Stimulated activated naive CD8-positive, alpha-beta T cell treated with anti-CD3 and anti-CD28 coated beads, Interleukin-15, Interleukin-2, amounts not matched to agents 100 U/mL and 50 U/mL, for 24 hours (primary cell): ENCODE measurements around the gene DNAAF5.

Experiments
- ATAC-seq: fragments of 150-1000 bp; cut with Tn5 transposase; one replicate; pipeline ENCODE4 v1.10.0; 2021
- DNase-seq: peaks from one replicate; pipeline ENCODE4 v3.0.0; 2021

Gene DNAAF5

DNA sequence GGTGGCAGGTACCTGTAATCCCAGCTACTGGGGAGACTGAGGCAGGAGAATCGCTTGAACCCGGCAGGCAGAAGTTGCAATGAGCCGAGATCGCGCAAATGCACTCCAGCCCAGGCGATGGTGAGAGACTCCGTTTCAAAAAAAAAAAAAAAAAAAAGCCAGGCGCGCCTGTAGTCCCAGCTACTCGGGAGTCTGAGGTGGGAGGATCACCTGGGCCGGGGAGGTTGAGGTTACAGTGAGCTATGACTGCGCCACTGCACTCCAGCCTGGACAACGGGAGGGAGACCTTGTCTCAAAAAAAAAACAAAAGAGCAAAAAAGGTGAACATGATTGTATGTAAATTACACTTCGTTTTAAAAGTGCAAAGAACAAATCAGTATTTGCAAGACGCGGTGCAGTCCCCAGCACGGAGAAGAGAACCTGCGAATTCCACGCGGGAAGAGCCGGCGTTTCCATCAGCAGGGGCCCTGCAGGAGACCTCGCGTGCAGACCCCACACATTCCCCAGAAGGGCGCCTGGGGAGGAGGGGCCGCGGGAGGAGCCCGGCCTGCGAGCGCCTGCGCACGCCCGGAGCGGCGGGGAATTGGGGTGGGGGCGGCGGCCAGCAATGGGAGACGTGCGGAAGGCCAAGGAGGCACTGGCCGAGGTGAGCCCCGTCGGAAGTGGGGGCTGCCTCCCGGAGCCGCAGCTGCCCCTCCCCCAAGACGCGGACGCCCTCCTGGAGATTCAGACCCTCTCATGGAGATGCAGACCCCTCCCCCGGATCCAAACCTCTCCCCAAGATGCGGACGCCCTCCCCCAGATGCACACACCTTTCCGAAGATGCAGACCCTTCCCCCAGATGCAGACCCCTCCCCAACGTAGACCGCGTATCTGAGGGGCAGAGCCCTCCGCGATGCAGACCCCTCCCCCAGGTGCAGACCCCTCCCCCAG lies 89.1 kb downstream of the DNAAF5 start:
- ATAC-seq (no peak), DNase-seq (peak; percentile 30)

DNA sequence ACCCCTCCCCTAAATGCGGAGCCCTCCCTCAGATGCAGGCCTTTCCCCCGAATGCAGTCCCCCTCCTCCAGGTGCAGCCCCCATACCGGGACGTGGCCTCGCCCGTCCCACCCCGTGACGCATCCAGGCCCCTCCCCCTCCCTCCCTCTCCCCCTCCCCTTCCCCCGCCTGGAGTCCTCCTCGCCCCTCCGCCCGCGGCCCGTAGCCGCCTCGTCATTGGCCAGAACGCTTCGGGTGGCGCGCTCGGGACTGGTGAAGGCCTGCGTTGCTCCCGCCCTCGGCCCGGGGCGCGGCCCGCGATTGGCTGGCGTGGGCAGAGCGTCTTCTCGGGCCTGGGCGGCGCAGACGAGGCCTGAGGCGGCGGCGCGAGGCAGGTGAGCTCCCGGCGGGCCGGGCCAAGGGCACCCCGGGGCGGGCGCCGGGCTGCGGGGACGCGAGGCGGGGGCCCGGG lies 89.8 kb downstream of the DNAAF5 start:
- peak; percentile 97 for DNase-seq
- peak; percentile 98 for ATAC-seq

DNA sequence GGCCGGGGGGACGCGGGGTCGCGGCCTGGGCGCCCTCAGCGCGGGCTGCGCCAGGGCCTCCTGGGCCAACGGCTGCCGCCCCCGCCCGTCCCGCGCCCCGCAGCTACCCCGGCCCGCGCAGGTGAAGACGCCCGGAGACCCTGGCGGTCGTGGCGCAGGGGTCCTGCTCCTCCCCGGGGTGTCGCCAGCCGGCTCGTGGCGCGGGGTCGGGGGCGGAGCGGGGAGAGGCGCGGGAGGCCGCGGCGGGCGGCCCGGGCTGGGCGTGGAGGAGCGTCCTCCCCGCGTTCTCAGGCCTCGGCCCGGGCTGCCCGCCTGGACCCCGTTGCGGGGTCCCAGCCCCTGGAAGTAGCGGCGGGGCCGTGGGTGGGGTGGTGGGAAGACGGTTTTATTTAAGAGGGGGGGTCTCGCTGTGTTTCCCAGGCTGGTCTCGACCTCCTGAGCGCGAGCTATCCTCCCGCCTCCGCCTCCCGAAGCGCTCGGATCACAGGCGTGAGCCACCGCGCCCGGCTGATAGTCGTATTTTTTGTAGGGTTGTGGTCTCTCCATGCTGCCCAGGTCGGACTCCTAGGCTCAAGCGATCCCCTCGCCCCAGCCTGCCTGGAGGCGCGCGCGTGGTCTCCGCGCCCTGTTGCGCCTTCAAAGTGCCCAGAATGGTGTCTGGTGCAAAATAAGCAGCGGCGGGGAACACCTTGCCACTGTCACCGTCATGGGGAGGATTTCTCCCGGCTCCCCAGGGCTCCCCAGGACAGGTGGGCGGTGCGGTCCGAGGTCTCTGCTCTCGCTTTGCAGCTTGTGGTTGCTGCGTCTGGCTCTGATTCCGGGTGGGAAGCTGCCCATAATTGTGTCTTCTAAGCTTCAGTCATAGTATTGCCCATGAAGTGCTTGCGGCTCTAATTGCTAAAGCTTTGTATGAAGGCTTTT lies 90.5 kb downstream of the DNAAF5 start:
- DNase-seq: peak; percentile 70
- ATAC-seq: peak; percentile 6

DNA sequence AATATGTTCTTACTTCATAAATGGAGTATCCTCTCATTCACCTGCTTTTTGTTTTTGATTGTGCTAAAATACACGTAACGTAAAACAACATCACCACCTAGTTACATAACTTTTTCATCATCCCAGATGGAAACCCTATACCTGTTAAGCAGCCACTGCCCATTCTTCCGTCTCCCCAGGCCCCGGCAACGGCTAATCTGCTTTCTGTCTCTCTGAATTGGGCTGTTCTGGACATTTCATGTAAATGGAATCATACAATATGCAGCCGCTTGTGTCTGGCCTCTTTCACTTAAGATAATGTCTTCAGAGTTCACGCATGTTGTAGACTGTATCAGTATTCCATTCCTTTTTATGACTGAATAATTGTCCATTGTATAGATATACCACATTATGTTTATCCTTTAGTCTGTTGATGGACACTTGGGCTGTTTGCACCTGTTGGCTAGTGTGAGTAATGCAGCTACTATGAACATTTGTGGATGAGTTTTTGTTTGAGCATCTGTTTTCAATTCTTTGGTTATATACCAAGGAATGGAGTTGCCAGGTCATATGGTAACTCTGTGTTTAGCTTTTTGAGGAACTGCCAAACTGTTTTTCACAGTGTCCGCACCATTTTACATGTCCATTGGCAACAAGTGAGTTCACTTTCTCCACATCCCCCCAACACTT lies 91.7 kb downstream of the DNAAF5 start:
- ATAC-seq (no peak), DNase-seq (no peak)

DNA sequence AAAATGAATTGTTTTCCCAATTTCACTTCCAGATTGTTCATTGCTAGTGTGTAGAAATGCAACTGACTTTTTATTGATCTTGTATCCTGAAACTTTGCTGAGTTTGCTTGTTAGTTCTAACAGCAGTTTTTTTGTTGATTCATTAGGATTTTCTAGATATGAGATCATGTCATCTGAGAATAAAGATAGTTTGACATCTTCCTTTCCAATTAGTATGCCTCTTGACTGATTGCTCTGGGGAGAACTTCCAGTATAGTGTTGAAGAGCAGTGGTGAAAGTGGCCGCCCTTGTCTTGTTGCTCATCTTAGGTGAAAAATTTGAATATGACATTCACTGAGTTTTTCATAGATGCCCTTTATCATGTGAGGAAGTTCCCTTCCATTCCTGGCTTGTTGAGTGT lies 93.8 kb downstream of the DNAAF5 start:
- DNase-seq (no peak), ATAC-seq (peak; percentile 14)

DNA sequence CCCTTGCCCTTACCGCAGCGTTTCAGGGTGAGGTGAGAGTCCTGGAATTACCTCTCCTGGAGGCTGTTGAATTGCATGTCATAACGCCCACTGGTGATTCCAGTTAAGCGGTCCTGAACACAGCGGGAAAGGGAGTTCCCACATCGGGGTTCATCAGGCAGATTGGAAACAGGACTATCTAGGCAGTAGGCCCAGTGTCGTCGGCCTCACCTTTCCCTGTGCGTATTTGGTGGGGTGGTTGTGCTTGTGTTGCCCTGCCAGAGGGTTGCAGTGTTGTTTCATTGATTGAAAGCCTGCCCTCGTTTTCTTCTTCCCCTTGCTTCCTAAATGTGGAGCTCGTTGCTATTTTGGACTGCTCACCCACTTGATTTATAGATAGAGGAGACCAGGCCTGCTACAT lies 95.2 kb downstream of the DNAAF5 start:
- ATAC-seq (no peak), DNase-seq (no peak)

DNA sequence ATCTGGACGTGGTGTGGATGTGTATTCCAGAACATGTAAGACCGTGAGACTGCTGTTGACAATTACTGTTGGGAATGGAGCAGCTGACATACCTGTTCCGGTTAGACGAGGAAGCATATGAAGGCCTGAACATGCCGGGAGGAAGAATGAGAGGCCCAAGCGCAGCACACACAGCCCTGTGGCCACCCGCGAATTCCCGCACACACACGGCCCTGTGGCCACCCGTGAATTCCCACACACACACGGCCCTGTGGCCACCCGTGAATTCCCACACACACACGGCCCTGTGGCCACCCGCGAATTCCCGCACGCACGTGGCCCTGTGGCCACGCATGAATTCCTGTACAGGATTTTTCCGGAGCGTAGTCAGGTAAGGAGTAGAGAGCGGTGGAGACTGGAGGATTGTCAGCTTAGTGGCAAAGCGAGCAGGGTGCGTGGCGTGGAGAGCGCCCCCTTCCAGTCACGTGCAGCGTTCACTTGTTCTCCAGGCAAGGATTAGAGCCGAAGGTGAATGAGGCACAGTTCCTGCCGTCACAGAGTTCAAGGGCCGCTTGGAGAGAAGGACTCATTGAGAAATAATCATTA lies 96.3 kb downstream of the DNAAF5 start:
- ATAC-seq: no peak
- DNase-seq: no peak

DNA sequence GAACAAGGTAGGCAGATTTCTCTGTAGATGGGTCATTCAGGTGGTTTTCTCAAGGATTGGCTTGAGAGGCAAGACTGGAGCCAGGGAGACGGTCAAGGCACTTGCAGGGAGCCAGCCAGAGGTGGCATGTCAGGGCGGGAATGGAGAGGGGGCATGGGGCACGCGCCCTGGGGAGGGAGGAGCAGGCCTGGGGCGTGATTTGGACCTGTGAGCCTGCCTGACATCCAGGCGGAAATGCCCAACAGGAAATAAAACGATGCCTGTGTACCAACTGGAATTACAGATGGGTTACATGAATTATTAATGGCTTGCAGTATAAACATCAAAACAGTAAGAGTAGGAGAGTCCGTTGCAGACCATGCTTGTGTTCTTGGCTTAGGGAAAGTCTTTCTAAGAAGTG lies 97.2 kb downstream of the DNAAF5 start:
- no peak for ATAC-seq
- no peak for DNase-seq

DNA sequence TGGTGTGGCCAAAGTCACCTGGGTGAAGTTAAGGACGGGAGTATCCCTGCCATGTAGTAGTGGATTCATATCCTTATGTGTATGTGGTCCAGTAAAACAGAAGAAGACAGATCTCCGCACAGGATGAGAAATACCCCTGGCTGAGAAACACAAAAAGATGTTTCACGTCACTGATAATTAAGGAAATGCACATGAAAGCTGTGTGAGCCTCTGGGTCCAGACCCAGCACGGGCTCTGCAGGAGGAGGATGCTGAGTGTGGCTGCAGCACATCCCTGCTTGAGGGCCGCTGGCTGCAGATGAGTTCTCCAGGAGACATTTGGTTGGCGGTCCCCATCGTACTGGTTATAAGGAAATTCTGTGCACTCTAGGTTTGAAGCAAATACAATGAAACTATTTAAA lies 97.6 kb downstream of the DNAAF5 start:
- ATAC-seq (no peak), DNase-seq (no peak)

DNA sequence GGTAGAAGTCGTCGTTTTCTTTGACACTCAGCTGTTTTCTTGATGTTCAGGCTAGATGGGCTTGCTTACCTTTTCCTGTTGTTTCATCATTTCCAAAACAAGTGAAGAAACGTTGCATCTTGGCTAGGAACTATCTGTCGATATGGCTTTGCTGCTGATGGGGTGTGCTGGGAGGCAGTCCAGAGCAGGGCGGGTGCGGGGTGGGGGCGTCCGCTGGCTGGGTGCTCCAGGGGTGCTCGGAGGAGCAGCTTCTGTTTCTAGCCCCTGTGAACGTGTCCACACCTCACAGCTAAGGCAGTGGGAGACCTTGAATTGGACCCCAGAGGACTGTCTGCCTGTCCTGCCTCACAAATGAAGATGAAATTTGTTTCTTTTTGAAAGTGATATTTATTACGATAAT lies 98.2 kb downstream of the DNAAF5 start:
- no peak for DNase-seq
- no peak for ATAC-seq

DNA sequence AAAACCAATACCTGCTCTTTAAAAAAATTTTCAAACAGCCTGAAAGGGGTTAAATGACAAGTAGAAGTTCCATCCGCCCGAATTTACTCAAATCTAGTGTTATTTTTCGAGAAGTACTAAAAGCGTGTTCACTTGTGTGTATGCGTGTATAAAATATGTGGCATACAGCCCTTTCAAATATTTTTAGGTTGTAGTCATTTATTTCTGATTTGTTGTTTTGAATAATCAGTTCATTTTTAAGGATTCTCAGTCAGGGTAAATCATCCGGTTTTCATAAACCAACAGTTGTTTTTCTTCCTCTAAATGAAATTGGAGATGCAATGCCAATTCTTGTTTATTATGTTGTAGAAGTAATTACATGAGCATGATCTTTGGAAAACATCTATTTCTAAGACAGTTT lies 98.9 kb downstream of the DNAAF5 start:
- ATAC-seq (no peak), DNase-seq (no peak)

DNA sequence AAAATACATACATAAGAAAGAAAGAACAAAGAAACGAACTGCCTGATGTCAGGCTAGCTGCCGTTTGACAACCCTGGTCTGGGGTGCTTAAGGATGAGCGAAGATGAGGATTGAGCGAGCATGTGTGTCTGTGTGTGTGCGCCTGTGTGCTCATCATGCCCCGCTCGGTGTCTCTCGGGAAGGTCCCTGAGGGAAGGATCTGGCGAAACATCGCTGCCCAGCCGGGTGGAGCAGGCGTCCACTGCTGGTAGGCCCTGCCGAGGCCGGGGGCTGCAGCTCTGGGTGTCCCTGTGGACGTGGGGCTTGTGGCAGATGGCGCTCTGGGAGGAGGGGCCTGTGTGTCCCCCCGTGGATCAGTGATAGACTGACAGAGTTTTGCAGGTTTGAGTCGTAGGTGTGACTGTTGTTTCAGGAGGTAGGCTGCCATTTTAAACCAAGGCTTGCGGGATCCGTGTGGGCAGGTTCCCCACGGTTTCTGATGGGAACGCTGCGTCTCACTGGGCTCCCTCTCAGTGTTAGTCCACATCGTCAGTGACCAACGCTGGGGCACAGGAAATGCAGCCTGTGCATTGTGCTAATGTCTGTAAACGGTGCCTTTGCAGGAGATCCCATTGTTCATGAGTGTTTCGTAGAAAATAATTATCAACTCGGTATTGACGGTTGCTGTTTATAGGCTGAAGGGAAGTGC lies 99.9 kb downstream of the DNAAF5 start:
- DNase-seq: no peak
- no peak for ATAC-seq

DNA sequence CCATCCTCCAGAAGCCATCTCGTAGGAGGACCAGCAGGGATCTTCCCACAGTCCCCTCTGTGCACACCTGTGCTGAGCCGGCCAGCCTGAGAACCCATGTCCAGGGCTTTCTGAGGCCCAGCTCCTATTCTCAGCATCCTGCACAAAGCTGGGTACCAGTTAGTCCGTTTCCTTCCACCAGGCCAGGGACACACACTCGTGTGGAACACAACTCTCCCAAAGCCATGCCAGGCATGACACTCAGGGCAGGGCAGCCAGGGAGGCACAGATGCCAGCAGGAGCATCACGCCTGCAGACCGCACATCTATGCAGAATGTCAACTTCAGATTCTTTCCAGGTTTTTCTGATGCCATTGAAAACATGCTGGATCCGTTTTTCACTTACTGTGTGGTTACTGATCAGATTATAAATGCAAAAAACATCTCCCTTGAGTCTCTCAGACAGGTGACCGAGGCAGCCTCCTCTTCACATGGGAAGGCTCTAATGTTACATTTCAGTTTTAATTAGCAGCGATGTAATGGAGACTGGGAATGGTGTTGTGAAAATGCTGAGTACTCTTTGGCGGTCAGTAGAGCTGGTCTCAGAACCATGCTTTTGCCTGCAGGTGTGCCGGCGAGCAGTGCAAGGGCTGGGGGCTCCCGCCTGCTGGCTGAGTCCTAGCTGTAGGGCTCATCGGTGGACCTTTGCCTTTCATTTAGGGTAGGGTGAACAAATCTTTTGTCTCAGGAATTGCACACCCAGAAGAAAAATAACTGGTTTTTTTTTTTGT lies 102.5 kb downstream of the DNAAF5 start:
- DNase-seq (no peak), ATAC-seq (no peak)

DNA sequence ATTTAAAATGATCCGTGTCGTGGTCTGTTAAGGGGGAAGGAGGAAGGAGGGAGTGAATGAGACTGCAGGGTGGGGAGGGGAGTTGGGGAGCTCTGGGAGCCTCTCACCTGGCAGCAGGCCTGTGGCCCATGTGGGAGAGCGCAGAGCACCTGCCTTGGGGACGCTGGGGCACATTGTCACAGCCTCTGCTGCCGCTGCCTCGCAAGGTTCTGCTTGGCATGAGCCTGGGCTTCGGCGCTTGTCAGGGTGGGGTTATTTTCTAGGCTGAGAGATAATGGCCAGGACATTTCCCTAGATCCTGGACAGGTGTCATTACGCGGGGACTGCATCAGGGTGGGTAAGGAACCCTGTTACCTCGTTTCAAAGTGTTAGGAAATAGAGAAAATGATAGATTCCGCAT lies 103.6 kb downstream of the DNAAF5 start:
- no peak for DNase-seq
- no peak for ATAC-seq

DNA sequence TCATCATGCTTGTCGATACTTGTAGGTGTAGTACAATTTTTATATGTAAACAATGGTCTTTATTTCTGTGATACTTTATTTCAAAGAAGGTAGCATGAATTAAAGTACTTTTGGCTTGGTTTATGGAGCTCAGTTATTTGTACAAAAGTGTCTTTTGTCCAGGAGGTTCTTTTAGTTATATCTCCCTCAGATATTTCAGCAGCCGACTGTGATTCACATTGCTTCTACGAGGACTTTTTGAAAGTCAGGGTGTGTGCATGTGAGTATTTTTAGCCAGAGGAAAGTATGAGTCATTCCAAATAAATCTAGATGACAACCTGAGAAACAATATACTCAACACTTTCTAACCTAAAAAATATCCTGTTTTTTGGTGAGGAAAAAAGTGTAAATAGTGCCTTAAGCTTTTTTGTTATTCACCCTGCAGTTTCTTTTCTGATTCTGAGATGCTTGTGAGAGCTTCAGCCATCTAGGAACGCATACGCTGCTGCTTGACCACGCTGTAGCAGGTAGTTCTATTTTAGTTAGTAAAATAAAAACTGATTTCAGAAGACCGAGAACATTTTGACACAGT lies 105.2 kb downstream of the DNAAF5 start:
- ATAC-seq: peak; percentile 69
- no peak for DNase-seq

DNA sequence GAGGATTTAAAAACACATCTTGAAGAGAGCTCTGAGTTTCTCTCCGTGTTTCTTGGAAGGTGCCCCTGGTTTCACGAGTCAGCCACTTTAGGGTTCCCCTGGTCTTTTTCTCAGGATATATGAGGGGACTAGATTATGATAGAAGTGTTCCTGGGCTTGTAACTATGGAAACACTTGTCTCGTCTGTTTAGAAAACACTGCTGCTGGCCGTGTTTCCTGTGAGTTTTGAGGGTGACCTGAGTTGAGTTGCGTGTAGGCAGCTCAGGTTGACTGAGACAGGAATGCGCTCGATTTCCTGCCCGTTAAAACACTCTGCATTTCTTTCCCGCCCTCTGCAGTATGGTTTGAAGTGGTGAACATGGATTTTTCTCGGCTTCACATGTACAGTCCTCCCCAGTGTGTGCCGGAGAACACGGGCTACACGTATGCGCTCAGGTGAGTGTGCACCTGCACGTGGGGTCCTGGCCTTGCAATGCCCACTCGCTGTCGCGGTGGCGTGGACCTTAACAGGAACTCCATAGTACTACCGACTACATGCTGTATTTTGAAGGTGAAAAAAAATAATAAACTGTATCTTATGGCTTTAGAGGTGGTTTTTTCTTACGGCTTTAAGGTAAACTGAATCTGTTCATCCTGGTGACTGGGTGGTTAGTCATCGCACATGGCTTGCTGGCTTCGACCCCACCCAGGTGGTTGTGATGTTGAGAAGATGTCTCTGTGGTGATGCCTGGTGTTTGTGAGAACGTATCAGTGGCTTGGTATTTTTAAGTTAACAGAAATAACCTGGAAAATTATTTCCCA lies 105.9 kb downstream of the DNAAF5 start, which contains the start of gene SUN1:
SUN1 (plus strand) TSS at position 310 of the 801 bp plus-strand sequence; CDS start at position 359, 49 bp downstream.
- DNase-seq (peak; percentile 63), ATAC-seq (peak; percentile 81)

DNA sequence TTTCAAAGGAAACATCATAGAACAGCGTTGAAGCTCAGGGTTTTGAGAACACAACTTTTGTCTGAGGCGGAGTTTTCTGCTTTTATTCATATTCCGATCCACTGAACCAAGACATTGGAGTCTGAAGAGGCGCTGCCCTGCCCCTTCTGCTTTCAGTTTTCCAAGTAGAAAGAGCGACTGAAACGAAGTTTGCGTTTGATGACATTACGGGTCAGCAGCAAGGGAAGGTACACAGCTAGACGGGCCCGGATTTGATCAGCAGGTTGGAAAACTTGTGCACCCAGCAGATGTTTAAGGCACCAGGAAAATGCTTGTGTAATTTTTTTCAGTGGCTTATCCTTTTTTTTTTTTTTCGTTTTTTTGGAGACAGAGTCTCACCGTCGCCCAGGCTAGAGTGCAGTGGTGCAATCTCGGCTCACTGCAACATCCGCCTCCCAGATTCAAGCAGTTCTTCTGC lies 106.5 kb downstream of the DNAAF5 start:
- ATAC-seq (no peak), DNase-seq (no peak)

DNA sequence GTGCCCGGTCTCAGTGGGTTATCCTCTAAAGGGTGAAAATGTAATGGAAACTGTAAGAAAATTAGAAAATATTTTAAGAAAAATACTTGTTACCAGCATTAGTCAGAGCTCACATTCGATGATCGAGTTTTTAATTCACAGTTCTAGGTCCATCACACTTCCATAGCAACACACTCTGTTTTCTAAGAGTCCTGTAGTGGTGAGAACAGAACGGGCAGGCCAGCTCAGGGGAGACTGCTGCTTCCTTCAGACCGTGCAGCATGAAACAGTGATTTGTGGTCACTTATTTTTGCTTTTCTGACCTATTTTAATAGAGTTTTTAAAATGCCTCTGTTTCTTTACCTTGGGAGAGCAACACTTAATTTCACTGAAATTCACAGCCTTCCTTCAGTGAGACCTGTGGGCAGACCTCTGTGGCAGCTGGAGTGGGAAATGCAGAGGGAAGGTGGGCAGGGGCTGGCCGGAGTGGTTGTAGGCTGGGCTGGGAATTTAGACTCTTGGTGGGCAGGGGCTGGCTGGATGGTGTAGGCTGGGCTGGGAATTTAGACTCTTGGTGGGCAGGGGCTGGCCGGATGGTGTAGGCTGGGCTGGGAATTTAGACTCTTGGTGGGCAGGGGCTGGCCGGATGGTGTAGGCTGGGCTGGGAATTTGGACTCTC lies 107.2 kb downstream of the DNAAF5 start:
- ATAC-seq (no peak), DNase-seq (no peak)

DNA sequence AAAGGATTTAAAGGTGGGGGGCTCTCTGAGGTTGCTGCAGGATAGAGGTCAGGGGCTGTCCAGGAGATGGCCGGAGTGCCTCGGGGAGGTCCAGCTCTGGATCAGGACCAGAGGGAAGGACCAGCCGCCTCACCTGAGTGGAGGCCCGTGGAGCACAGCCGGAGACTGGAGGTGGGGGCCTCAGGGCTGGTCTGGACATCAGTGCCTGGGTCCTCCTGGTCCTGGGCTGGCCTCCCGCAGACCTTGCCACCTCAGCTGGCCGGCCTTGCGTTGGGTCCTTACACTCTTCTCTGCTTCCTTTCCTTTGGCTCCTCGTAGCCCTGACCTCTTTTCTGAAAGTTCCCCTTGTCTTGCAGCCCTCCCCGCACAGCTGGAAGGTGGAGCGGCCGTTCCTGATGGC lies 107.8 kb downstream of the DNAAF5 start:
- ATAC-seq (no peak), DNase-seq (no peak)
